ENCODE results near the gene ATXN2.
"Not testable (repeated sequence)": the region's sequence is repeated elsewhere in the genome, so short reads cannot be mapped to it uniquely, and the experiment has no call there.

Gene ATXN2

DNA sequence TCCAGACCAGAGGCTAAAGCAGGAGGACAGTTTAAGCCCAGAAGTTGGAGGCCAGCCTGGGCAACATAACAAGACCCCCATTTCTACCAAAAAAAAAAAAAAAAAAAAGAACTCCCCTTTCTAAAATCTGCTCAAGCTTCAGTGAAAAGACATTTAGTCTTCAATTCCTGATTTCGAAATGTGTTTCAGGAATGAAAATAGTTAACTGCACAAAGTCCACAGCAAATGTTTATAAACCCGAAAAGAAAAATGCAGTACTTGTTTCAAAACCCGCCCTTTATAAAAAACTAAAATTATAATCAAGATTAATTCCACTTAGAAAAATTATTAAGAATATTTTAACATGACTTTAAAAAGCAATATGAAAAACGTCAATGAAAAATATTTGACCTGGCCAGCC lies 12.1 kb downstream of the ATXN2 start:
- no peak for DNase-seq (ENCODE audit: low read depth)
- no peak overlapping the region for H3K4me3 ChIP-seq (ENCODE audit: low read length)
- TF ChIP-seq, protein P1, sequence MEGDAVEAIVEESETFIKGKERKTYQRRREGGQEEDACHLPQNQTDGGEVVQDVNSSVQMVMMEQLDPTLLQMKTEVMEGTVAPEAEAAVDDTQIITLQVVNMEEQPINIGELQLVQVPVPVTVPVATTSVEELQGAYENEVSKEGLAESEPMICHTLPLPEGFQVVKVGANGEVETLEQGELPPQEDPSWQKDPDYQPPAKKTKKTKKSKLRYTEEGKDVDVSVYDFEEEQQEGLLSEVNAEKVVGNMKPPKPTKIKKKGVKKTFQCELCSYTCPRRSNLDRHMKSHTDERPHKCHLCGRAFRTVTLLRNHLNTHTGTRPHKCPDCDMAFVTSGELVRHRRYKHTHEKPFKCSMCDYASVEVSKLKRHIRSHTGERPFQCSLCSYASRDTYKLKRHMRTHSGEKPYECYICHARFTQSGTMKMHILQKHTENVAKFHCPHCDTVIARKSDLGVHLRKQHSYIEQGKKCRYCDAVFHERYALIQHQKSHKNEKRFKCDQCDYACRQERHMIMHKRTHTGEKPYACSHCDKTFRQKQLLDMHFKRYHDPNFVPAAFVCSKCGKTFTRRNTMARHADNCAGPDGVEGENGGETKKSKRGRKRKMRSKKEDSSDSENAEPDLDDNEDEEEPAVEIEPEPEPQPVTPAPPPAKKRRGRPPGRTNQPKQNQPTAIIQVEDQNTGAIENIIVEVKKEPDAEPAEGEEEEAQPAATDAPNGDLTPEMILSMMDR (conservative IDR thresholded peaks at IDR 0.05; ENCODE audit: low read length), result no peak

GRCh38 chr12:111585690-111586089 lies 13.4 kb downstream of the ATXN2 start:
- no peak for DNase-seq (ENCODE audit: low read depth)
- TF ChIP-seq, protein P1 (conservative IDR thresholded peaks at IDR 0.05; ENCODE audit: low read length), result no peak
- no peak overlapping the region for H3K4me3 ChIP-seq (ENCODE audit: low read length)

- H3K4me3 ChIP-seq (ENCODE audit: low read length), result no peak overlapping the region
- TF ChIP-seq, protein P1 (conservative IDR thresholded peaks at IDR 0.05; ENCODE audit: low read length), result no peak
- no peak for DNase-seq (ENCODE audit: low read depth)
Measured at GRCh38 chr12:111584959-111585358, 14.2 kb downstream of the ATXN2 start.

- not testable (repeated sequence) for H3K4me3 ChIP-seq (ENCODE audit: low read length); DNase-seq (ENCODE audit: low read depth)
Measured at GRCh38 chr12:111583506-111583905, 15.6 kb downstream of the ATXN2 start.

- no peak for DNase-seq (ENCODE audit: low read depth)
- H3K4me3 ChIP-seq (ENCODE audit: low read length), result no peak overlapping the region
- TF ChIP-seq, protein P1 (conservative IDR thresholded peaks at IDR 0.05; ENCODE audit: low read length), result no peak
Measured at GRCh38 chr12:111582133-111582747, 16.9 kb downstream of the ATXN2 start.

DNA sequence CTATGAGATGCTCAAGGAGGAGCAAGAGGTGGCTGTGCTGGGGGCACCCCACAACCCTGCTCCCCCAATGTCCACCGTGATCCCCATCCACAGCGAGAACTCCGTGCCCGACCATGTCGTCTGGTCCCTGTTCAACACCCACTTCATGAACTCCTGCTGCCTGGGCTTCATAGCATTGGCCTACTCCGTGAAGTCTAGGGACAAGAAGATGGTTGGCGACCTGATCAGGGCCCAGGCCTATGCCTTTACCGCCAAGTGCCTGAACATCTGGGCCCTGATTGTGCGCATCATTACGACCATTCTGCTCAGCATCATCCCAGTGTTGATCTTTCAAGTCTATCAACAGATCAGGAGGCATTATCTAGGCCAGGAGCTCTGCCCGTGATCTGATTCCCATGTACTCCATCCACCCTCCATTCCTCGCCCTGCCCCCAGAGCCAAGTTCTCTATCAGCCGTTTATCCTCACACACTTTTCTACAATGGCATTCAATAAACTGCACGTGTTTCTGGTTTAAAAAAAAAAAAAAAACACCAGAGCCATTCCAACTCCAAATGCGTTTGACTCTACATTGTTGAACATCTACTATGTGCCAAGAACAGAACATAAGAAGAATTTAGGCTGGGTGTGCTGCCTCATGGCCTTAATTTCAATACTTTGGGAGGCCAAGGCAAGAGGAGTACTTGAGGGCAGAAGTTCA lies 17.5 kb downstream of the ATXN2 start:
- H3K4me3 ChIP-seq (ENCODE audit: low read length), result no peak overlapping the region
- TF ChIP-seq, protein P1 (conservative IDR thresholded peaks at IDR 0.05; ENCODE audit: low read length), result no peak
- DNase-seq (ENCODE audit: low read depth), result peak; percentile 25

DNA sequence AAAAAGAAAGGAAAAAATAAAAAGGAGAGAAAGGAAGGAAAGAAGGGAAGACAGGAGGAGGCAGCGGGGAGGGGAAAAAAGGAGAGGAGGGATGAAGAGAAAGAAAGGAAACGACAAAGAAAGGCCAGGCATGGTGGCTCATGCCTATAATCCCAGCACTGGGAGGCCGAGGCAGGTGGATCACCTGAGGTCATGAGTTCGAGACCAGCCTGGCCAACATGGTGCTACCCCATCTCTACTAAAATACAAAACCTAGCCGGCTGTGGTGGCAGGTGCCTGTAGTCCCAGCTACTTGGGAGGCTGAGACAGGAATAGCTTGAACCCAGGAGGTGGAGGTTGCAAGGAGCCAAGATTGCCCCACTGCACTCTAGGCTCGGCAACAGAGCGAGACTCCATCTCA lies 18.4 kb downstream of the ATXN2 start:
- TF ChIP-seq, protein P1 (conservative IDR thresholded peaks at IDR 0.05; ENCODE audit: low read length), result no peak
- H3K4me3 ChIP-seq (ENCODE audit: low read length), result no peak overlapping the region
- DNase-seq (ENCODE audit: low read depth), result no peak

All from AG10803 (cell line).